Prostate gland (tissue), 2 donors: ENCODE results near the gene CCDC39.

Source experiments
- POLR2A ChIP-seq: fragments of 450-650 bp; IDR thresholded peaks from one replicate; pipeline ENCODE4 v1.6.1; 2016; ENCODE audit warnings: antibody characterized with exemption, mild to moderate bottlenecking
- POLR2AphosphoS5 ChIP-seq: sonication (generic); formaldehyde crosslinking; IDR thresholded peaks from one replicate; pipeline ENCODE4 v1.6.1; 2017; ENCODE audit warnings: antibody characterized with exemption
- TF ChIP-seq, protein P1 (sequence below), 4 experiments: fragments of 200-600 bp in 2 of 4; fragments of 450-650 bp in 2 of 4; sonication (generic) in 2 of 4; IDR thresholded peaks; 1 replicate in 3 of 4; 2 replicates in 1 of 4; pipeline ENCODE4 v1.5.1; 2016 to 2019; ENCODE audit warnings: antibody characterized with exemption in 4 of 4, mild to moderate bottlenecking in 2 of 4, moderate library complexity in 2 of 4

GRCh38 chr3:180612364-180612763 is 66.9 kb downstream of the CCDC39 start:
- TF ChIP-seq POLR2A = no peak
- TF ChIP-seq, protein P1, sequence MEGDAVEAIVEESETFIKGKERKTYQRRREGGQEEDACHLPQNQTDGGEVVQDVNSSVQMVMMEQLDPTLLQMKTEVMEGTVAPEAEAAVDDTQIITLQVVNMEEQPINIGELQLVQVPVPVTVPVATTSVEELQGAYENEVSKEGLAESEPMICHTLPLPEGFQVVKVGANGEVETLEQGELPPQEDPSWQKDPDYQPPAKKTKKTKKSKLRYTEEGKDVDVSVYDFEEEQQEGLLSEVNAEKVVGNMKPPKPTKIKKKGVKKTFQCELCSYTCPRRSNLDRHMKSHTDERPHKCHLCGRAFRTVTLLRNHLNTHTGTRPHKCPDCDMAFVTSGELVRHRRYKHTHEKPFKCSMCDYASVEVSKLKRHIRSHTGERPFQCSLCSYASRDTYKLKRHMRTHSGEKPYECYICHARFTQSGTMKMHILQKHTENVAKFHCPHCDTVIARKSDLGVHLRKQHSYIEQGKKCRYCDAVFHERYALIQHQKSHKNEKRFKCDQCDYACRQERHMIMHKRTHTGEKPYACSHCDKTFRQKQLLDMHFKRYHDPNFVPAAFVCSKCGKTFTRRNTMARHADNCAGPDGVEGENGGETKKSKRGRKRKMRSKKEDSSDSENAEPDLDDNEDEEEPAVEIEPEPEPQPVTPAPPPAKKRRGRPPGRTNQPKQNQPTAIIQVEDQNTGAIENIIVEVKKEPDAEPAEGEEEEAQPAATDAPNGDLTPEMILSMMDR (IDR thresholded peaks at IDR 0.05) = no peak
- TF ChIP-seq POLR2AphosphoS5 = no peak
